ENCODE results near the gene ADGRL1. TPM values are rescaled to one million over a fixed set of nuclear protein-coding genes. Genes with fewer than 3 reads are reported as not detected.

ADGRL1 gene
- total and polyA plus RNA-seq, 9 of the 15 experiments (the other 6 are each of a cell fraction or from before 2014, with no cell fraction given): 0.14 to 37.0 (median 8.6) TPM

DNA sequence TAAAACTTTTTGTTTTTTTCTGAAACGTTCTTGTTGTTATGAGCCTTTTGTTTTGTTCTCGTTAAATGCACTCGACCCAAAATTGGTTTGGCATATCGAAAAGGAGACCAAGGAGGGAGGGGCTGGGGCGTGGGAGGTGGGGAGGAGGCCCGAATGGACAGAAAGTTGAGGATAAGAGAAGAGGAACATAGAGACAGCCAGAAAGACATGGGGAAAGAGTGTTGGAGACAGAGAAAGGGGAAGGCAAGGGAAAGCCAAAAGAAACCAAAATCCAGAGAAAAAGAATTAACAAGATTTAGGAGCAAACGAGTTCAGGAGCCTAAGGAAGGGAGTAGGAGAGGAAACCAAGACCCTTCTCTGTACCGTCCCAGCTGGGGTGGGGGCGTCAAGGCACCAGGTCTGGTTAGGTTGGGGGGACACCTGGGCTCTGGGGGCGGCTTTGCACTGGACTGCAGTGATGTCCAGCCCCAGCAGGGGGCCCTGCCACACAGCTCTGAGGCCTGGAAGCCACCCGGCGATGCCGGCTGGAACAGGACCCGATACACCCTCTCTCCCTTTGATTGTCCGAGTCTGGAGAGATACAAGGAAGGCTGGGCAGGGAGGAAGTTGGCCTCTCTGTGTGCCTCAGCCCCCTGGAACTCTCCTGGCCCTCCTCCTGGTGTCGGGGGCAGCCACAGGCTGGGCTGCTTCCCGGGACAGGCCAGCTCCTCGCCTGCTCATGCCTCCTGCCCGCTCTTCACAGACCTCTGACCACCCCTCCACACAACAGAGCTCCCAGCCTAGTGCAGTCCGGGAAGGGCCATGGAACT lies 58.0 kb downstream of the ADGRL1 start (continued):
- TF ChIP-seq, protein P1, sequence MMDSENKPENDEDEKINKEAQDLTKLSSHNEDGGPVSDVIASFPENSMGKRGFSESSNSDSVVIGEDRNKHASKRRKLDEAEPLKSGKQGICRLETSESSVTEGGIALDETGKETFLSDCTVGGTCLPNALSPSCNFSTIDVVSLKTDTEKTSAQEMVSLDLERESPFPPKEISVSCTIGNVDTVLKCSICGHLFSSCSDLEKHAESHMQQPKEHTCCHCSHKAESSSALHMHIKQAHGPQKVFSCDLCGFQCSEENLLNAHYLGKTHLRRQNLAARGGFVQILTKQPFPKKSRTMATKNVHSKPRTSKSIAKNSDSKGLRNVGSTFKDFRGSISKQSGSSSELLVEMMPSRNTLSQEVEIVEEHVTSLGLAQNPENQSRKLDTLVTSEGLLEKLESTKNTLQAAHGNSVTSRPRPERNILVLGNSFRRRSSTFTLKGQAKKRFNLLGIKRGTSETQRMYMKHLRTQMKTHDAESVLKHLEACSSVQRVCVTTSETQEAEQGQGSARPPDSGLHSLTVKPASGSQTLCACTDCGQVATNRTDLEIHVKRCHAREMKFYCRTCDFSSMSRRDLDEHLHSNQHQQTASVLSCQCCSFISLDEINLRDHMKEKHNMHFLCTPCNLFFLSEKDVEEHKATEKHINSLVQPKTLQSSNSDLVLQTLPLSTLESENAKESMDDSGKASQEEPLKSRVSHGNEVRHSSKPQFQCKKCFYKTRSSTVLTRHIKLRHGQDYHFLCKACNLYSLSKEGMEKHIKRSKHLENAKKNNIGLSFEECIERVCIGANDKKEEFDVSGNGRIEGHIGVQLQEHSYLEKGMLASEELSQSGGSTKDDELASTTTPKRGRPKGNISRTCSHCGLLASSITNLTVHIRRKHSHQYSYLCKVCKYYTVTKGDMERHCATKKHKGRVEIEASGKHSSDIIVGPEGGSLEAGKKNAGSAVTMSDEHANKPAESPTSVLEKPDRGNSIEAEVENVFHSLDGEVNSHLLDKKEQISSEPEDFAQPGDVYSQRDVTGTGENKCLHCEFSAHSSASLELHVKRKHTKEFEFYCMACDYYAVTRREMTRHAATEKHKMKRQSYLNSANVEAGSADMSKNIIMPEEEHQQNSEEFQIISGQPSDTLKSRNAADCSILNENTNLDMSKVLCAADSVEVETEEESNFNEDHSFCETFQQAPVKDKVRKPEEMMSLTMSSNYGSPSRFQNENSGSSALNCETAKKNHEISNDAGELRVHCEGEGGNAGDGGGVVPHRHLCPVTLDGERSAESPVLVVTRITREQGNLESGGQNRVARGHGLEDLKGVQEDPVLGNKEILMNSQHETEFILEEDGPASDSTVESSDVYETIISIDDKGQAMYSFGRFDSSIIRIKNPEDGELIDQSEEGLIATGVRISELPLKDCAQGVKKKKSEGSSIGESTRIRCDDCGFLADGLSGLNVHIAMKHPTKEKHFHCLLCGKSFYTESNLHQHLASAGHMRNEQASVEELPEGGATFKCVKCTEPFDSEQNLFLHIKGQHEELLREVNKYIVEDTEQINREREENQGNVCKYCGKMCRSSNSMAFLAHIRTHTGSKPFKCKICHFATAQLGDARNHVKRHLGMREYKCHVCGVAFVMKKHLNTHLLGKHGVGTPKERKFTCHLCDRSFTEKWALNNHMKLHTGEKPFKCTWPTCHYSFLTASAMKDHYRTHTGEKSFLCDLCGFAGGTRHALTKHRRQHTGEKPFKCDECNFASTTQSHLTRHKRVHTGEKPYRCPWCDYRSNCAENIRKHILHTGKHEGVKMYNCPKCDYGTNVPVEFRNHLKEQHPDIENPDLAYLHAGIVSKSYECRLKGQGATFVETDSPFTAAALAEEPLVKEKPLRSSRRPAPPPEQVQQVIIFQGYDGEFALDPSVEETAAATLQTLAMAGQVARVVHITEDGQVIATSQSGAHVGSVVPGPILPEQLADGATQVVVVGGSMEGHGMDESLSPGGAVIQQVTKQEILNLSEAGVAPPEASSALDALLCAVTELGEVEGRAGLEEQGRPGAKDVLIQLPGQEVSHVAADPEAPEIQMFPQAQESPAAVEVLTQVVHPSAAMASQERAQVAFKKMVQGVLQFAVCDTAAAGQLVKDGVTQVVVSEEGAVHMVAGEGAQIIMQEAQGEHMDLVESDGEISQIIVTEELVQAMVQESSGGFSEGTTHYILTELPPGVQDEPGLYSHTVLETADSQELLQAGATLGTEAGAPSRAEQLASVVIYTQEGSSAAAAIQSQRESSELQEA (IDR thresholded peaks at IDR 0.05; ENCODE audit: low read depth): no peak
- TF ChIP-seq, protein P2, sequence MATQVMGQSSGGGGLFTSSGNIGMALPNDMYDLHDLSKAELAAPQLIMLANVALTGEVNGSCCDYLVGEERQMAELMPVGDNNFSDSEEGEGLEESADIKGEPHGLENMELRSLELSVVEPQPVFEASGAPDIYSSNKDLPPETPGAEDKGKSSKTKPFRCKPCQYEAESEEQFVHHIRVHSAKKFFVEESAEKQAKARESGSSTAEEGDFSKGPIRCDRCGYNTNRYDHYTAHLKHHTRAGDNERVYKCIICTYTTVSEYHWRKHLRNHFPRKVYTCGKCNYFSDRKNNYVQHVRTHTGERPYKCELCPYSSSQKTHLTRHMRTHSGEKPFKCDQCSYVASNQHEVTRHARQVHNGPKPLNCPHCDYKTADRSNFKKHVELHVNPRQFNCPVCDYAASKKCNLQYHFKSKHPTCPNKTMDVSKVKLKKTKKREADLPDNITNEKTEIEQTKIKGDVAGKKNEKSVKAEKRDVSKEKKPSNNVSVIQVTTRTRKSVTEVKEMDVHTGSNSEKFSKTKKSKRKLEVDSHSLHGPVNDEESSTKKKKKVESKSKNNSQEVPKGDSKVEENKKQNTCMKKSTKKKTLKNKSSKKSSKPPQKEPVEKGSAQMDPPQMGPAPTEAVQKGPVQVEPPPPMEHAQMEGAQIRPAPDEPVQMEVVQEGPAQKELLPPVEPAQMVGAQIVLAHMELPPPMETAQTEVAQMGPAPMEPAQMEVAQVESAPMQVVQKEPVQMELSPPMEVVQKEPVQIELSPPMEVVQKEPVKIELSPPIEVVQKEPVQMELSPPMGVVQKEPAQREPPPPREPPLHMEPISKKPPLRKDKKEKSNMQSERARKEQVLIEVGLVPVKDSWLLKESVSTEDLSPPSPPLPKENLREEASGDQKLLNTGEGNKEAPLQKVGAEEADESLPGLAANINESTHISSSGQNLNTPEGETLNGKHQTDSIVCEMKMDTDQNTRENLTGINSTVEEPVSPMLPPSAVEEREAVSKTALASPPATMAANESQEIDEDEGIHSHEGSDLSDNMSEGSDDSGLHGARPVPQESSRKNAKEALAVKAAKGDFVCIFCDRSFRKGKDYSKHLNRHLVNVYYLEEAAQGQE (IDR thresholded peaks at IDR 0.05; ENCODE audit: borderline replicate concordance): peak; percentile 93
- TF ChIP-seq, protein P2 (CRISPR knock-in tag; IDR thresholded peaks at IDR 0.05; ENCODE audit: low read depth): no peak
- 0 out of 2 replicates have a peak, but pooled peaks have one; percentile 25 for TF ChIP-seq CC2D1A (IDR thresholded peaks at IDR 0.05)
- peak; percentile 41; the same call in 1 of the 2 replicates for TF ChIP-seq EGR1 (conservative IDR thresholded peaks at IDR 0.05)
- 0 out of 2 replicates have a peak, but pooled peaks have one; percentile 21 for TF ChIP-seq MTA2 (IDR thresholded peaks at IDR 0.05; ENCODE audit: low read depth)
- peak; percentile 67; the same call in 1 of the 2 replicates for TF ChIP-seq KLF16 (IDR thresholded peaks at IDR 0.05)
- TF ChIP-seq, protein P3, sequence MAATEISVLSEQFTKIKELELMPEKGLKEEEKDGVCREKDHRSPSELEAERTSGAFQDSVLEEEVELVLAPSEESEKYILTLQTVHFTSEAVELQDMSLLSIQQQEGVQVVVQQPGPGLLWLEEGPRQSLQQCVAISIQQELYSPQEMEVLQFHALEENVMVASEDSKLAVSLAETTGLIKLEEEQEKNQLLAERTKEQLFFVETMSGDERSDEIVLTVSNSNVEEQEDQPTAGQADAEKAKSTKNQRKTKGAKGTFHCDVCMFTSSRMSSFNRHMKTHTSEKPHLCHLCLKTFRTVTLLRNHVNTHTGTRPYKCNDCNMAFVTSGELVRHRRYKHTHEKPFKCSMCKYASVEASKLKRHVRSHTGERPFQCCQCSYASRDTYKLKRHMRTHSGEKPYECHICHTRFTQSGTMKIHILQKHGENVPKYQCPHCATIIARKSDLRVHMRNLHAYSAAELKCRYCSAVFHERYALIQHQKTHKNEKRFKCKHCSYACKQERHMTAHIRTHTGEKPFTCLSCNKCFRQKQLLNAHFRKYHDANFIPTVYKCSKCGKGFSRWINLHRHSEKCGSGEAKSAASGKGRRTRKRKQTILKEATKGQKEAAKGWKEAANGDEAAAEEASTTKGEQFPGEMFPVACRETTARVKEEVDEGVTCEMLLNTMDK (IDR thresholded peaks at IDR 0.05; ENCODE audit: borderline replicate concordance, insufficient read depth, low read depth, low read length, poor library complexity, severe bottlenecking): peak; percentile 65
